Measurements from ENCODE around the gene SMAD2.

The SMAD2 gene

DNA sequence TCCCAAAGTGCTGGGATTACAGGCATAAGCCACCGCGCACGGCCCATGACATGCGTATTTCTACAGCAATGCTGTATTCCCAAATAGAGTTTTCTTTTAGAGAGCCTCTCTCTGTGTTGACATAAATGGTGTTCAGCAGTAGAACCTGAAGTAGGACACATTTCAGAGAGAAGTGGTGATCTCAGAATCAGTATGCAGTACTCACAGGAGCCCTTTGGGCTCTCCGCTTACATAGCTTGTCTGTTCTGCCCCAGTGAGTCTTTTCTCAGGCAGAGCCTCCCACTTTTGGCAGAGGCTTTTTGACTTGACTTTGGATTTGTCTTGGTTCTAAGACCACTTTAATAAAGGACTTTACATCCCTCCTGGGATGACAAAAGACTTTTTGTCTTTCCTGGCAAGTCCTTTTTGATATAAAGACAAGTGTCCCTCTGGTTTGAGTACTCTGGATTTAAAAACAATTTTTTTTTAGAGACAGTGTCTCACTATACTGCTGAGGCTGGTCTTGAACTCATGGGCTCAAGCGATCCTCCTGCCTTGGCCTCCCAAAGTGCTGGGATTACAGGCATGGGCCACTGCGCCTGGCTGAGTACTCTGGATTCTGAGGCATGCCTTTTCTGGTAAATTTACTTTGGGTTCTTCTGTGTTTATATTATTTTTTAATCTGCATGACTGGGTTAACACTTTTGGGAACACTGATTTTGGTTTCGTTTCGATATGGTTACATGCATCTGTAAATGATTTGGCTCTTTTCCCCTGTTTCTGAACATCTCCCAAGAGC lies 113.3 kb downstream of the SMAD2 start:
- TF ChIP-seq ESRRG (CRISPR knock-in tag; IDR thresholded peaks at IDR 0.05) (no peak), PPARA (CRISPR knock-in tag; IDR thresholded peaks at IDR 0.05; ENCODE audit: borderline replicate concordance) (no peak), RARB (CRISPR knock-in tag; IDR thresholded peaks at IDR 0.05) (no peak), ZFP3 (CRISPR knock-in tag; IDR thresholded peaks at IDR 0.05) (no peak), CSDC2 (CRISPR knock-in tag; IDR thresholded peaks at IDR 0.05) (no peak), ZFP30 (CRISPR knock-in tag; IDR thresholded peaks at IDR 0.05) (no peak), TOX (CRISPR knock-in tag; IDR thresholded peaks at IDR 0.05; ENCODE audit: borderline replicate concordance) (no peak)
- ATAC-seq: no peak

DNA sequence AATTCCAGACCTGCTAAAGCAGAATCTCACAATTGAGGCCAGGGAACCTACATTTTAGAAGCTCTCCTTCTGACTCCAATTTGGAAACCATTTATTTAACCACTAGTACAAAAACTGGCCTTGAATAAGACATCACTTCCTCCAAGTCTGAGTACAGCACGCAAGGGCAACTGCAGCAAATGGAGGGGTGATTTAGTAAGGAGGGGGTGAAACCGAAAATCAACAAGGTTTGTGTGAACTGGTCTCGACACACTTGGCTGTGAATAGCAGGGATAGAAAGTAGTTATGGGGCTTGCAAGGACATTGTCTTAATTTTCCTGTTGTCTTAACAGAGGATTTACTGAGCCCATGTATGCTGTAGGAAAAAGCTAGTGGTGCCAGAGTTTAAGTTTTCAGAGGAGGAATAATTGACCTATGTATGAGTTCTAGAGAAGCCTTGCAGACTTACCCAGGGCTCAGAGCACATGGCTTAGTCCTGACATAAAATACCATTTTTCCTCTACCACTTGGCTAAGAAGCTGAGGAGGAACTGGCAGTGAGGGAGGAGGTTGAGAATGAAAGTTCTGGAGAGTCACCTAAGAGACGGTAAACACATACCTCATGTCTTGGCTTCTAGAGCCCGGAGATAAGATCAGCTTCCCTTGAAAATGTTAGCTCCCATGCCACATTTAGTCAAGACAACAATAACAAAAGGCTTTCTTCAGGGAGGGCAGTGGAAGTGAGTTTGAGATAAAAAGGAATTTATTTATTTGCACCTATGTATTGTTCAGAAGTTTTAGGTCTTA lies 114.8 kb downstream of the SMAD2 start:
- TF ChIP-seq ZNF70 (CRISPR knock-in tag; IDR thresholded peaks at IDR 0.05) (no peak), OSR1 (CRISPR knock-in tag; IDR thresholded peaks at IDR 0.05) (no peak), CSDC2 (CRISPR knock-in tag; IDR thresholded peaks at IDR 0.05) (no peak), TOX (CRISPR knock-in tag; IDR thresholded peaks at IDR 0.05; ENCODE audit: borderline replicate concordance) (no peak), SNAI2 (CRISPR knock-in tag; IDR thresholded peaks at IDR 0.05) (0 out of 2 replicates have a peak, but pooled peaks have one; percentile 60), ZNF565 (CRISPR knock-in tag; conservative IDR thresholded peaks at IDR 0.05; ENCODE audit: low read depth) (no peak)
- TF ChIP-seq, protein P1, sequence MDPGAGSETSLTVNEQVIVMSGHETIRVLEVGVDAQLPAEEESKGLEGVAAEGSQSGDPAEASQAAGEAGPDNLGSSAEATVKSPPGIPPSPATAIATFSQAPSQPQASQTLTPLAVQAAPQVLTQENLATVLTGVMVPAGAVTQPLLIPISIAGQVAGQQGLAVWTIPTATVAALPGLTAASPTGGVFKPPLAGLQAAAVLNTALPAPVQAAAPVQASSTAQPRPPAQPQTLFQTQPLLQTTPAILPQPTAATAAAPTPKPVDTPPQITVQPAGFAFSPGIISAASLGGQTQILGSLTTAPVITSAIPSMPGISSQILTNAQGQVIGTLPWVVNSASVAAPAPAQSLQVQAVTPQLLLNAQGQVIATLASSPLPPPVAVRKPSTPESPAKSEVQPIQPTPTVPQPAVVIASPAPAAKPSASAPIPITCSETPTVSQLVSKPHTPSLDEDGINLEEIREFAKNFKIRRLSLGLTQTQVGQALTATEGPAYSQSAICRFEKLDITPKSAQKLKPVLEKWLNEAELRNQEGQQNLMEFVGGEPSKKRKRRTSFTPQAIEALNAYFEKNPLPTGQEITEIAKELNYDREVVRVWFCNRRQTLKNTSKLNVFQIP (CRISPR knock-in tag; IDR thresholded peaks at IDR 0.05; ENCODE audit: borderline replicate concordance, low read depth): no peak
- TF ChIP-seq, protein P2, sequence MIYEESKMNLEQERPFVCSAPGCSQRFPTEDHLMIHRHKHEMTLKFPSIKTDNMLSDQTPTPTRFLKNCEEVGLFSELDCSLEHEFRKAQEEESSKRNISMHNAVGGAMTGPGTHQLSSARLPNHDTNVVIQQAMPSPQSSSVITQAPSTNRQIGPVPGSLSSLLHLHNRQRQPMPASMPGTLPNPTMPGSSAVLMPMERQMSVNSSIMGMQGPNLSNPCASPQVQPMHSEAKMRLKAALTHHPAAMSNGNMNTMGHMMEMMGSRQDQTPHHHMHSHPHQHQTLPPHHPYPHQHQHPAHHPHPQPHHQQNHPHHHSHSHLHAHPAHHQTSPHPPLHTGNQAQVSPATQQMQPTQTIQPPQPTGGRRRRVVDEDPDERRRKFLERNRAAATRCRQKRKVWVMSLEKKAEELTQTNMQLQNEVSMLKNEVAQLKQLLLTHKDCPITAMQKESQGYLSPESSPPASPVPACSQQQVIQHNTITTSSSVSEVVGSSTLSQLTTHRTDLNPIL (CRISPR knock-in tag; IDR thresholded peaks at IDR 0.05; ENCODE audit: low read depth): no peak
- peak; percentile 69 for ATAC-seq

DNA sequence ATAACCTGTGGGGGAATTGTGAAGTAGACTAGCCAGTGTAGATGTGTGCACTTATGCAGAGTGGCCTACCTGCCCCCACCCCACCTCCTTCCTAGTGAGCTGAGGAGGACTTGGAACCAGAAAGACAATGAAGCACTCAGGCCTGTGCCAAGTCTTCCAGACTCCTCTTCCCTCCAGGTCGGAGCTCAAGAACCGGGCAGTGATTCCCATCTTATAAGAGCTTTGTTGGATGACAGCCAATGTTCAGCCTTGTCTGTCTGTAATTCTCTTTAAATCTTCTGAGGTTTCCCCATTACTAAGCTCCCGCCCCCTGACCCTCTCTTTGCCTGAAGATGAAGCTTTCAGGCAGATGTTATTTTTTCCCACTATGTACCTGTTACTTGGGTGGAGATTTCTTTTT lies 121.0 kb downstream of the SMAD2 start:
- peak; percentile 84 for TF ChIP-seq ISL1 (CRISPR knock-in tag; IDR thresholded peaks at IDR 0.05)
- TF ChIP-seq, protein P2 (CRISPR knock-in tag; IDR thresholded peaks at IDR 0.05; ENCODE audit: low read depth): no peak

DNA sequence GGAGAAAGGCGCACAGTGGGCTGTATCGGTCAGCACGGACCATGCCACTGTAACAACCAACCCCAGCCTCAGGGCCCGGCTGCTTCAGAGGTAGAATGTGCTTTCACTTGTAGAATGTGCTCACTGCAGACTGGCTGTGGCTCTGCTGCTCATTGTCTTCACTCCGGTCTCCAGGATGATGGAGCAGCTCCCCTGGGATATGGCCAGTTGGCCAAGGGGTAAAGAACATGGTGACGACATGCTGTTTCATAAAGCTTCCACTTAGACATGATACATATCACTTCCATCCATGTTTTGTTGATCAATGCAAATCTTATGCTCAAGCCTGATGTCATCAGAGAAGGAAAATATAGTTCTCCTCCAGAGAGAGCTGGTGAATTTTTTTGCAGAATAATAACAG lies 127.7 kb downstream of the SMAD2 start:
- TF ChIP-seq, protein P1 (CRISPR knock-in tag; IDR thresholded peaks at IDR 0.05; ENCODE audit: borderline replicate concordance, low read depth): no peak
- TF ChIP-seq SNAI2 (CRISPR knock-in tag; IDR thresholded peaks at IDR 0.05): no peak
- no peak for TF ChIP-seq CSDC2 (CRISPR knock-in tag; IDR thresholded peaks at IDR 0.05)
- no peak for TF ChIP-seq OSR1 (CRISPR knock-in tag; IDR thresholded peaks at IDR 0.05)
- no peak for TF ChIP-seq BACH2 (CRISPR knock-in tag; IDR thresholded peaks at IDR 0.05; ENCODE audit: borderline replicate concordance)
- no peak for TF ChIP-seq RARB (CRISPR knock-in tag; IDR thresholded peaks at IDR 0.05)
- TF ChIP-seq, protein P3, sequence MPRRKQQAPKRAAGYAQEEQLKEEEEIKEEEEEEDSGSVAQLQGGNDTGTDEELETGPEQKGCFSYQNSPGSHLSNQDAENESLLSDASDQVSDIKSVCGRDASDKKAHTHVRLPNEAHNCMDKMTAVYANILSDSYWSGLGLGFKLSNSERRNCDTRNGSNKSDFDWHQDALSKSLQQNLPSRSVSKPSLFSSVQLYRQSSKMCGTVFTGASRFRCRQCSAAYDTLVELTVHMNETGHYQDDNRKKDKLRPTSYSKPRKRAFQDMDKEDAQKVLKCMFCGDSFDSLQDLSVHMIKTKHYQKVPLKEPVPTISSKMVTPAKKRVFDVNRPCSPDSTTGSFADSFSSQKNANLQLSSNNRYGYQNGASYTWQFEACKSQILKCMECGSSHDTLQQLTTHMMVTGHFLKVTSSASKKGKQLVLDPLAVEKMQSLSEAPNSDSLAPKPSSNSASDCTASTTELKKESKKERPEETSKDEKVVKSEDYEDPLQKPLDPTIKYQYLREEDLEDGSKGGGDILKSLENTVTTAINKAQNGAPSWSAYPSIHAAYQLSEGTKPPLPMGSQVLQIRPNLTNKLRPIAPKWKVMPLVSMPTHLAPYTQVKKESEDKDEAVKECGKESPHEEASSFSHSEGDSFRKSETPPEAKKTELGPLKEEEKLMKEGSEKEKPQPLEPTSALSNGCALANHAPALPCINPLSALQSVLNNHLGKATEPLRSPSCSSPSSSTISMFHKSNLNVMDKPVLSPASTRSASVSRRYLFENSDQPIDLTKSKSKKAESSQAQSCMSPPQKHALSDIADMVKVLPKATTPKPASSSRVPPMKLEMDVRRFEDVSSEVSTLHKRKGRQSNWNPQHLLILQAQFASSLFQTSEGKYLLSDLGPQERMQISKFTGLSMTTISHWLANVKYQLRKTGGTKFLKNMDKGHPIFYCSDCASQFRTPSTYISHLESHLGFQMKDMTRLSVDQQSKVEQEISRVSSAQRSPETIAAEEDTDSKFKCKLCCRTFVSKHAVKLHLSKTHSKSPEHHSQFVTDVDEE (CRISPR knock-in tag; IDR thresholded peaks at IDR 0.05): no peak
- no peak for TF ChIP-seq ISL1 (CRISPR knock-in tag; IDR thresholded peaks at IDR 0.05)
- no peak for TF ChIP-seq ZFP30 (CRISPR knock-in tag; IDR thresholded peaks at IDR 0.05)
- TF ChIP-seq ZC3H10 (CRISPR knock-in tag; IDR thresholded peaks at IDR 0.05): no peak
- no peak for TF ChIP-seq ARNTL (CRISPR knock-in tag; IDR thresholded peaks at IDR 0.05; ENCODE audit: borderline replicate concordance, low read depth)
- no peak for TF ChIP-seq GLIS3 (CRISPR knock-in tag; IDR thresholded peaks at IDR 0.05)
- TF ChIP-seq, protein P4, sequence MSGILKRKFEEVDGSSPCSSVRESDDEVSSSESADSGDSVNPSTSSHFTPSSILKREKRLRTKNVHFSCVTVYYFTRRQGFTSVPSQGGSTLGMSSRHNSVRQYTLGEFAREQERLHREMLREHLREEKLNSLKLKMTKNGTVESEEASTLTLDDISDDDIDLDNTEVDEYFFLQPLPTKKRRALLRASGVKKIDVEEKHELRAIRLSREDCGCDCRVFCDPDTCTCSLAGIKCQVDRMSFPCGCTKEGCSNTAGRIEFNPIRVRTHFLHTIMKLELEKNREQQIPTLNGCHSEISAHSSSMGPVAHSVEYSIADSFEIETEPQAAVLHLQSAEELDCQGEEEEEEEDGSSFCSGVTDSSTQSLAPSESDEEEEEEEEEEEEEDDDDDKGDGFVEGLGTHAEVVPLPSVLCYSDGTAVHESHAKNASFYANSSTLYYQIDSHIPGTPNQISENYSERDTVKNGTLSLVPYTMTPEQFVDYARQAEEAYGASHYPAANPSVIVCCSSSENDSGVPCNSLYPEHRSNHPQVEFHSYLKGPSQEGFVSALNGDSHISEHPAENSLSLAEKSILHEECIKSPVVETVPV (CRISPR knock-in tag; IDR thresholded peaks at IDR 0.05): no peak
- no peak for ATAC-seq

More for the DNA sequence above, 121.0 kb downstream of the SMAD2 start:
- peak; percentile 72 for ATAC-seq

Data from SK-N-SH treated with all-trans-retinoic acid at 6 μM for 48 hours (cell line).